Type B pancreatic cell (in vitro differentiated cells): ENCODE data around the gene ANGEL2. TPM values are rescaled to one million over a fixed set of nuclear protein-coding genes. Genes with fewer than 3 reads are reported as not detected.

Experiments used
- DNase-seq: peaks from one replicate; pipeline ENCODE4 v3.0.0; 2021; ENCODE audit warnings: mixed read lengths; ENCODE audit not compliant: unreplicated experiment; ENCODE audit errors: extremely low spot score
- H3K27ac Mint-ChIP-seq: 2 replicates; pipeline ENCODE4 v1.8.0; 2021; ENCODE audit warnings: mild to moderate bottlenecking, mixed read lengths
- H3K27me3 Mint-ChIP-seq: 2 replicates; pipeline ENCODE4 v1.8.0; 2021; ENCODE audit warnings: mixed read lengths
- H3K36me3 Mint-ChIP-seq: 2 replicates; pipeline ENCODE4 v1.8.0; 2021; ENCODE audit warnings: mixed read lengths
- H3K4me1 Mint-ChIP-seq: one replicate; pipeline ENCODE4 v1.8.0; 2021; ENCODE audit warnings: mixed read lengths; ENCODE audit not compliant: unreplicated experiment
- H3K4me3 Mint-ChIP-seq: 2 replicates; pipeline ENCODE4 v1.8.0; 2021; ENCODE audit warnings: mild to moderate bottlenecking, mixed read lengths
- H3K9me3 Mint-ChIP-seq: 2 replicates; pipeline ENCODE4 v1.8.0; 2021; ENCODE audit warnings: mixed read lengths
- CTCF ChIP-seq: fragments of 200-600 bp; sonication (generic); conservative IDR thresholded peaks from 2 replicates; pipeline ENCODE4 v1.5.0; 2021; ENCODE audit warnings: antibody characterized with exemption, mild to moderate bottlenecking
- total RNA-seq: library from RNA; stranded (reverse); gene quantifications from 2 replicates; pipeline ENCODE4 v1.2.1, GENCODE V29; 2021; ENCODE audit warnings: low replicate concordance

The ANGEL2 gene
- total RNA-seq, 1 donor from 2014 or later: 36.0 TPM

GRCh38 chr1:212945463-212946160 lies 70.1 kb downstream of the ANGEL2 start:
- Mint-ChIP-seq H3K9me3 (no peaks in the 10 kb centered on the region), H3K27me3 (peaks cover 8% of the 10 kb centered on the region), H3K4me3 (no peak overlapping the region), H3K36me3 (no peaks in the 10 kb centered on the region), H3K27ac (no peak overlapping the region), H3K4me1 (peaks cover 13% of the 10 kb centered on the region)
- TF ChIP-seq CTCF: no peak
- DNase-seq: no peak

- DNase-seq: no peak
- H3K36me3 Mint-ChIP-seq: no peaks in the 10 kb centered on the region
- no peak for TF ChIP-seq CTCF
- peaks cover 4% of the 10 kb centered on the region for H3K9me3 Mint-ChIP-seq
- H3K4me1 Mint-ChIP-seq: peaks cover 11% of the 10 kb centered on the region
- H3K27me3 Mint-ChIP-seq: peaks cover 4% of the 10 kb centered on the region
- H3K27ac Mint-ChIP-seq: no peak overlapping the region
- H3K4me3 Mint-ChIP-seq: no peak overlapping the region
These were observed 70.6 kb downstream of the ANGEL2 start for GRCh38 chr1:212945056-212945455.

GRCh38 chr1:212944229-212944901 lies 71.3 kb downstream of the ANGEL2 start:
- peaks cover 6% of the 10 kb centered on the region for H3K4me1 Mint-ChIP-seq
- H3K27ac Mint-ChIP-seq: no peak overlapping the region
- no peak for DNase-seq
- H3K9me3 Mint-ChIP-seq: peaks cover 7% of the 10 kb centered on the region
- H3K4me3 Mint-ChIP-seq: no peak overlapping the region
- no peaks in the 10 kb centered on the region for H3K36me3 Mint-ChIP-seq
- H3K27me3 Mint-ChIP-seq: peaks cover 3% of the 10 kb centered on the region
- TF ChIP-seq CTCF: no peak

GRCh38 chr1:212943393-212943710 lies 72.3 kb downstream of the ANGEL2 start:
- Mint-ChIP-seq H3K4me1 (peaks cover 6% of the 10 kb centered on the region), H3K9me3 (peaks cover 7% of the 10 kb centered on the region), H3K36me3 (no peaks in the 10 kb centered on the region), H3K27ac (no peak overlapping the region), H3K4me3 (no peak overlapping the region), H3K27me3 (no peaks in the 10 kb centered on the region)
- no peak for TF ChIP-seq CTCF
- no peak for DNase-seq

- Mint-ChIP-seq H3K9me3 (peaks cover 7% of the 10 kb centered on the region), H3K36me3 (no peaks in the 10 kb centered on the region), H3K4me1 (peaks cover 6% of the 10 kb centered on the region), H3K4me3 (no peak overlapping the region), H3K27ac (no peak overlapping the region), H3K27me3 (no peaks in the 10 kb centered on the region)
- no peak for DNase-seq
- TF ChIP-seq CTCF: no peak
These were observed 72.8 kb downstream of the ANGEL2 start for GRCh38 chr1:212942679-212943392.

Other genes with a start within 250 kb of the ANGEL2 start
- gene NSL1, start 224.1 kb downstream of the ANGEL2 start, total RNA-seq: 25.4 and 42.1 TPM in 2 replicates
- gene TATDN3, start 224.0 kb downstream of the ANGEL2 start, total RNA-seq: 12.5 and 13.8 TPM in 2 replicates
- gene SPATA45, start 168.2 kb downstream of the ANGEL2 start, total RNA-seq: not detected in 2 replicates
- gene FLVCR1, start 157.6 kb downstream of the ANGEL2 start, total RNA-seq: 20.5 and 22.0 TPM in 2 replicates
- gene VASH2, start 65.3 kb downstream of the ANGEL2 start, total RNA-seq: 3.5 and 27.4 TPM in 2 replicates
- gene RPS6KC1, start 35.4 kb upstream of the ANGEL2 start, total RNA-seq: 15.5 and 19.2 TPM in 2 replicates